ENCODE measurements around the gene C5orf46.
"Not testable (repeated sequence)": the region's sequence is repeated elsewhere in the genome, so short reads cannot be mapped to it uniquely, and the experiment has no call there.

DNA sequence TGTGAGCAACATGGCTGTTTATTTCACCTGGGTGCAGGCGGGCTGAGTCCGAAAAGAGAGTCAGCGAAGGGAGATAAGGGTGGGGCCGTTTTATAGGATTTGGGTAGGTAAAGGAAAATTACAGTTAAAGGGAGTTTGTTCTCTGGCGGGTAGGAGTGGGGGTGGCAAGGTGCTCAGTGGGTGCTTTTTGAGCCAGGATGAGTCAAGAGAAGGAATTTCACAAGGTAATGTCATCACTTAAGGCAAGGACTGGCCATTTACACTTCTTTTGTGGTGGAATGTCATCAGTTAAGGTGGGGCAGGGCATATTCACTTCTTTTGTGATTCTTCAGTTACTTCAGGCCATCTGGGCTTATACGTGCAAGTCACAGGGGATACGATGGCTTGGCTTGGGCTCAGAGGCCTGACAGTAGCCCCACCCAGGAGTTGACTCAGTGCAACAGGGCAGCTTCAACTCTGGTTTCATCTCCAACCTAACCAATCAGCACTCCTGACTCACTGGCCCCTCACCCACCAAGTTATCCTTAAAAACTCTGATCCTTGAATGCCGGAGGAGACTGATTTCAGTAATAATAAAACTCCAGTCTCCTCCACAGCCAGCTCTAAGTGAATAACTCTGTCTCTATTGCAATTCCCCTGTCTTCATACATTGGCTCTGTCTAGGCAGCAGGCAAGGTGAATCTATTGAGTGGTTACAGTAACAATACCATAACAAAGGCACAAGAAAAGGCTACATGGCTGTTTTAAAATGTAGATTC, 32.0 kb downstream of the C5orf46 start:
- TF ChIP-seq, protein P1, sequence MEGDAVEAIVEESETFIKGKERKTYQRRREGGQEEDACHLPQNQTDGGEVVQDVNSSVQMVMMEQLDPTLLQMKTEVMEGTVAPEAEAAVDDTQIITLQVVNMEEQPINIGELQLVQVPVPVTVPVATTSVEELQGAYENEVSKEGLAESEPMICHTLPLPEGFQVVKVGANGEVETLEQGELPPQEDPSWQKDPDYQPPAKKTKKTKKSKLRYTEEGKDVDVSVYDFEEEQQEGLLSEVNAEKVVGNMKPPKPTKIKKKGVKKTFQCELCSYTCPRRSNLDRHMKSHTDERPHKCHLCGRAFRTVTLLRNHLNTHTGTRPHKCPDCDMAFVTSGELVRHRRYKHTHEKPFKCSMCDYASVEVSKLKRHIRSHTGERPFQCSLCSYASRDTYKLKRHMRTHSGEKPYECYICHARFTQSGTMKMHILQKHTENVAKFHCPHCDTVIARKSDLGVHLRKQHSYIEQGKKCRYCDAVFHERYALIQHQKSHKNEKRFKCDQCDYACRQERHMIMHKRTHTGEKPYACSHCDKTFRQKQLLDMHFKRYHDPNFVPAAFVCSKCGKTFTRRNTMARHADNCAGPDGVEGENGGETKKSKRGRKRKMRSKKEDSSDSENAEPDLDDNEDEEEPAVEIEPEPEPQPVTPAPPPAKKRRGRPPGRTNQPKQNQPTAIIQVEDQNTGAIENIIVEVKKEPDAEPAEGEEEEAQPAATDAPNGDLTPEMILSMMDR (IDR thresholded peaks at IDR 0.05; ENCODE audit: low read depth, low read length), result not testable (repeated sequence)
- not testable (repeated sequence) for TF ChIP-seq EZH2phosphoT487 (IDR thresholded peaks at IDR 0.05; ENCODE audit: low read depth)

All from OCI-LY3 (cell line).